ENCODE data around the gene LONP1. TPM values are rescaled to one million over a fixed set of nuclear protein-coding genes. Genes with fewer than 3 reads are reported as not detected.

LONP1 gene
- polyA plus RNA-seq, 3 donors = 12.1 to 37.2 (median 13.8) TPM

- DNase-seq = no peak
- no peak overlapping the region for H3K4me2 ChIP-seq (replicated peaks; ENCODE audit: extremely low read depth, low read length, poor library complexity, severe bottlenecking)
- H3K27me3 Mint-ChIP-seq (ENCODE audit: low read depth in 3 of 3) = no peaks in the 10 kb centered on the region
- peak overlapping the region in 3 of 7 donors; percentile 36 to 76 (median 43) for H3K27ac Mint-ChIP-seq
- H3K4me3 ChIP-seq (replicated peaks in 1 of 3; ENCODE audit: low read depth in 2 of 3, low read length in 3 of 3) = no peak overlapping the region
- TF ChIP-seq CTCF (IDR thresholded peaks at IDR 0.05) = no peak
- H3K79me2 ChIP-seq (ENCODE audit: insufficient read depth, low read length) = no peaks in the 10 kb centered on the region
- peaks cover 16% of the 10 kb centered on the region for H4K20me1 ChIP-seq (ENCODE audit: insufficient read depth, low read length)
- 96% methylated on average over 10 of the region's 13 CpGs for WGBS (ENCODE audit: insufficient coverage)
- intact Hi-C loops (cut with micrococcal nuclease) = no loop called here
- peaks cover 23 to 54% of the 10 kb centered on the region in 2 donors for H3K36me3 Mint-ChIP-seq
- no peak overlapping the region for H3K9ac ChIP-seq (ENCODE audit: insufficient read depth, low read length, poor library complexity, severe bottlenecking)
- no peak overlapping the region for H3K27ac ChIP-seq (ENCODE audit: low read depth in 1 of 2, low read length in 2 of 2)
- peaks cover 2% of the 10 kb centered on the region for H3K4me1 Mint-ChIP-seq
- H3K4me1 ChIP-seq (ENCODE audit: control insufficient read depth in 1 of 2, insufficient read depth in 2 of 2, low read length in 2 of 2) = no peaks in the 10 kb centered on the region
- H3K9me3 ChIP-seq (replicated peaks in 1 of 2; ENCODE audit: control insufficient read depth in 1 of 2, insufficient read depth in 1 of 2, low read length in 2 of 2) = no peaks in the 10 kb centered on the region
- H3K9me3 Mint-ChIP-seq = peaks cover 0 to 5% (median 0%) of the 10 kb centered on the region in 7 donors
- H2AFZ ChIP-seq (ENCODE audit: insufficient read depth, low read depth, low read length, poor library complexity, severe bottlenecking) = no peak overlapping the region
- H3K36me3 ChIP-seq (replicated peaks in 1 of 2; ENCODE audit: control insufficient read depth in 1 of 2, insufficient read depth in 2 of 2, low read length in 2 of 2) = peaks cover 24 to 37% of the 10 kb centered on the region in 2 donors
- H3K27me3 ChIP-seq (ENCODE audit: control insufficient read depth in 2 of 2, insufficient read depth in 2 of 2, low read length in 2 of 2) = no peaks in the 10 kb centered on the region
- H3K4me3 Mint-ChIP-seq = no peak overlapping the region
Measured at GRCh38 chr19:5672708-5673459, 47.1 kb downstream of the LONP1 start.

GRCh38 chr19:5671600-5671999 lies 48.3 kb downstream of the LONP1 start:
- H3K4me3 Mint-ChIP-seq = no peak overlapping the region
- no peaks in the 10 kb centered on the region for H3K27me3 Mint-ChIP-seq (ENCODE audit: low read depth in 3 of 3)
- Histone ChIP-seq H3K9me3 (replicated peaks in 1 of 2; ENCODE audit: control insufficient read depth in 1 of 2, insufficient read depth in 1 of 2, low read length in 2 of 2) (no peaks in the 10 kb centered on the region), H3K4me2 (replicated peaks; ENCODE audit: extremely low read depth, low read length, poor library complexity, severe bottlenecking) (no peak overlapping the region), H3K27ac (ENCODE audit: low read depth in 1 of 2, low read length in 2 of 2) (no peak overlapping the region), H4K20me1 (ENCODE audit: insufficient read depth, low read length) (peaks cover 29% of the 10 kb centered on the region), H2AFZ (ENCODE audit: insufficient read depth, low read depth, low read length, poor library complexity, severe bottlenecking) (no peak overlapping the region), H3K27me3 (ENCODE audit: control insufficient read depth in 2 of 2, insufficient read depth in 2 of 2, low read length in 2 of 2) (no peaks in the 10 kb centered on the region), H3K4me3 (replicated peaks in 1 of 3; ENCODE audit: low read depth in 2 of 3, low read length in 3 of 3) (no peak overlapping the region), H3K9ac (ENCODE audit: insufficient read depth, low read length, poor library complexity, severe bottlenecking) (no peak overlapping the region), H3K79me2 (ENCODE audit: insufficient read depth, low read length) (no peaks in the 10 kb centered on the region), H3K36me3 (replicated peaks in 1 of 2; ENCODE audit: control insufficient read depth in 1 of 2, insufficient read depth in 2 of 2, low read length in 2 of 2) (peaks cover 37 to 49% of the 10 kb centered on the region in 2 donors), H3K4me1 (ENCODE audit: control insufficient read depth in 1 of 2, insufficient read depth in 2 of 2, low read length in 2 of 2) (no peaks in the 10 kb centered on the region)
- no peak for TF ChIP-seq CTCF (IDR thresholded peaks at IDR 0.05)
- H3K36me3 Mint-ChIP-seq = peaks cover 35 to 67% of the 10 kb centered on the region in 2 donors
- intact Hi-C loops (cut with micrococcal nuclease) = no loop called here
- 97% methylated on average over 5 of the region's 7 CpGs for WGBS (ENCODE audit: insufficient coverage)
- H3K4me1 Mint-ChIP-seq = peaks cover 2% of the 10 kb centered on the region
- no peak overlapping the region for H3K27ac Mint-ChIP-seq
- no peak for DNase-seq
- peaks cover 0 to 5% (median 0%) of the 10 kb centered on the region in 7 donors for H3K9me3 Mint-ChIP-seq
